ENCODE measurements around the gene NSD2.
"Not testable (repeated sequence)": the region's sequence is repeated elsewhere in the genome, so short reads cannot be mapped to it uniquely, and the experiment has no call there.

Gene NSD2

DNA sequence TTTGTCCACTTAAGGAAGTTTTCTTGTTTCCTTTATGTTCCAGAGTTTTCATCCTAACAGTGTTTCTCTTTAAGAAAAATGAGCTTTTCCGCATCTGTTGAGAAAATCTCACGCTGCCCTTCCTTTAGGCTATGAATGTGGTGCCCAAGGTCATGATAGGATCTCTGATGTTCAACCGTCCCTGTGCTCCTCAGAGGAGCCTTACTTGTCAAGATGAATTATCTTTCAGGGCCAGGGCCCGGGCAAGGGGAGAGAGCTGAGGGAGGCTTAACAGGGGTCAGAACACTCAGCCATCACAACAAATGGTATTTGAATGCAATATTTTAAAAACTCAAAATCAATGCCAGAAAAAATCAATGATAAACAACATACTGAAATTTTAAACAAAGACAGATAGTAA lies 143.8 kb downstream of the NSD2 start:
- TF ChIP-seq, protein P1, sequence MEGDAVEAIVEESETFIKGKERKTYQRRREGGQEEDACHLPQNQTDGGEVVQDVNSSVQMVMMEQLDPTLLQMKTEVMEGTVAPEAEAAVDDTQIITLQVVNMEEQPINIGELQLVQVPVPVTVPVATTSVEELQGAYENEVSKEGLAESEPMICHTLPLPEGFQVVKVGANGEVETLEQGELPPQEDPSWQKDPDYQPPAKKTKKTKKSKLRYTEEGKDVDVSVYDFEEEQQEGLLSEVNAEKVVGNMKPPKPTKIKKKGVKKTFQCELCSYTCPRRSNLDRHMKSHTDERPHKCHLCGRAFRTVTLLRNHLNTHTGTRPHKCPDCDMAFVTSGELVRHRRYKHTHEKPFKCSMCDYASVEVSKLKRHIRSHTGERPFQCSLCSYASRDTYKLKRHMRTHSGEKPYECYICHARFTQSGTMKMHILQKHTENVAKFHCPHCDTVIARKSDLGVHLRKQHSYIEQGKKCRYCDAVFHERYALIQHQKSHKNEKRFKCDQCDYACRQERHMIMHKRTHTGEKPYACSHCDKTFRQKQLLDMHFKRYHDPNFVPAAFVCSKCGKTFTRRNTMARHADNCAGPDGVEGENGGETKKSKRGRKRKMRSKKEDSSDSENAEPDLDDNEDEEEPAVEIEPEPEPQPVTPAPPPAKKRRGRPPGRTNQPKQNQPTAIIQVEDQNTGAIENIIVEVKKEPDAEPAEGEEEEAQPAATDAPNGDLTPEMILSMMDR (IDR thresholded peaks at IDR 0.05; ENCODE audit: low read depth, low read length) = no peak
- H3K4me3 ChIP-seq (replicated peaks in 1 of 2; ENCODE audit: low read depth in 2 of 2, low read length in 2 of 2) = no peak overlapping the region
- no peak for DNase-seq (ENCODE audit: low read depth in 2 of 2)

DNA sequence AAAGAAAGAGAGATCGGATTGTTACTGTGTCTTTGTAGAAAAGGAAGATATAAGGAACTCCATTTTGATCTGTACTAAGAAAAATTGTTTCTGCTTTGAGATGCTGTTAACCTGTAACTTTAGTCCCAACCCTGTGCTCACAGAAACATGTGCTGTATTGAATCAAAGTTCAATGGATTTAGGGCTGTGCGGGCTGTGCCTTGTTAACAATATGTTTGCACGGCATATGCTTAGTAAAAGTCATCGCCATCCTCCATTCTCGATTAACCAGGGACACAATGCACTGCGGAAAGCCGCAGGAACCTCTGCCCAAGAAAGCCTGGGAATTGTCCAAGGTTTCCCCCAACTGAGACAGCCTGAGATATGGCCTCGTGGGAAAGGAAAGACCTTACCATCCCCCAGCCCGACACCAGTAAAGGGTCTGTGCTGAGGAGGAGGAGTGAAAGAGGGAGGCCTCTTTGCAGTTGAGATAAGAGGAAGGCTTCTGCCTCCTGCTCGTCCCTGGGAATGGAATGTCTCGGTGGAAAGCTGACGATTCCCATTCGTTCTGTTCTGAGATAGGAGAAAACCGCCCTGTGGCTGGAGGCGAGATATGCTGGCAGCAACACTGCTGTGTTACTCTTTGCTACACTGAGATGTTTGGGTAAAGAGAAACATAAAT lies 150.3 kb downstream of the NSD2 start:
- H3K4me3 ChIP-seq (replicated peaks in 1 of 2; ENCODE audit: low read depth in 2 of 2, low read length in 2 of 2) = peak overlapping the region in 1 of 2 donors; percentile 13

GRCh38 chr4:2024683-2025082 lies 153.5 kb downstream of the NSD2 start:
- no peak overlapping the region for H3K4me3 ChIP-seq (replicated peaks in 1 of 2; ENCODE audit: low read depth in 2 of 2, low read length in 2 of 2)
- TF ChIP-seq, protein P1 (IDR thresholded peaks at IDR 0.05; ENCODE audit: low read depth, low read length) = no peak
- no peak for DNase-seq (ENCODE audit: low read depth in 2 of 2)

More for the DNA sequence above, 150.3 kb downstream of the NSD2 start:
- peak in 1 of 2 donors; percentile 77 for DNase-seq (ENCODE audit: low read depth in 2 of 2)

DNA sequence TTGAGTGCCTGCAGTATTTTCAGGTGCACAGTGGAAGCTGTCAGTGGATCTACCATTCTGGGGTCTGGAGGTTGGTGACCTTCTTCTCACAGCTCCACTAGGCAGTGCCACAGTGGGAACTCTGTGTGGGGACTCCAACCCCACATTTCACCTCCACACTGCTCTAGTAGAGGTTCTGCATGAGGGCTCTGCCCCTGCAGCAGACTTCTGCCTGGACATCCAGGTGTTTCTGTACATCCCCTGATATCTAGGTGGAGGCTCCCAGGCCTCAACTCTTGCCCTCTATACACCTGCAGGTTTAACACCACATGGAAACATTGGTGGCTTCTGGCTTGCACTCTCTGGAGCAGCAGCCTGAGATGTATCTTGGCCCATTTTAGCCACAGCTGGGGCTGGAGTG lies 154.6 kb downstream of the NSD2 start:
- no peak overlapping the region for H3K4me3 ChIP-seq (replicated peaks in 1 of 2; ENCODE audit: low read depth in 2 of 2, low read length in 2 of 2)
- TF ChIP-seq, protein P1 (IDR thresholded peaks at IDR 0.05; ENCODE audit: low read depth, low read length) = no peak
- no peak for DNase-seq (ENCODE audit: low read depth in 2 of 2)

- not testable (repeated sequence) for H3K4me3 ChIP-seq (replicated peaks in 1 of 2; ENCODE audit: low read depth in 2 of 2, low read length in 2 of 2); DNase-seq (ENCODE audit: low read depth in 2 of 2)
Measured at GRCh38 chr4:2027120-2027519, 155.9 kb downstream of the NSD2 start.

DNA sequence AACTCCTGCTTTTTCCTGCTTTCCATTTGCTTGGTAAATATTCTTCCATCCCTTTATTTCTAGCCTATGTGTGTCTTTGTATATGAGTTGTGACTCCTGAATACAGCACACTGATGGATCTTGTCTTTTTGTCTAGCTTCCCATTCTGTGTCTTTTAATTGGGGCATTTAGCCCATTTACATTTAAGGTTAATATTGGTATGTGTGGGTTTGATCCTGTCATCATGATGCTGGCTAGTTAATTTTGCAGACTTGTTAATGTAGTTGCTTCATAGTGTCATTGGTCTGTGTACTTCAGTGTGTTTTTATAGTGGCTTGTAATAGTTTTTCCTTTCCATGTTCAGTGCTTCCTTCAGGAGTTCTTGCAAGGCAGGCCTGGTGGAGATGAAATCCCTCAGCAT lies 160.0 kb downstream of the NSD2 start:
- not testable (repeated sequence) for DNase-seq (ENCODE audit: low read depth in 2 of 2); H3K4me3 ChIP-seq (replicated peaks in 1 of 2; ENCODE audit: low read depth in 2 of 2, low read length in 2 of 2)
